Inferior parietal cortex (tissue), 1 donor: Measurements from ENCODE around the gene ZNF367.
"Not testable (repeated sequence)": the region's sequence is repeated elsewhere in the genome, so short reads cannot be mapped to it uniquely, and the experiment has no call there.

Source experiments
- DNase-seq: peaks from one replicate; pipeline ENCODE4 v3.0.0-alpha.2; 2016; ENCODE audit errors: extremely low spot score

ZNF367 gene

DNA sequence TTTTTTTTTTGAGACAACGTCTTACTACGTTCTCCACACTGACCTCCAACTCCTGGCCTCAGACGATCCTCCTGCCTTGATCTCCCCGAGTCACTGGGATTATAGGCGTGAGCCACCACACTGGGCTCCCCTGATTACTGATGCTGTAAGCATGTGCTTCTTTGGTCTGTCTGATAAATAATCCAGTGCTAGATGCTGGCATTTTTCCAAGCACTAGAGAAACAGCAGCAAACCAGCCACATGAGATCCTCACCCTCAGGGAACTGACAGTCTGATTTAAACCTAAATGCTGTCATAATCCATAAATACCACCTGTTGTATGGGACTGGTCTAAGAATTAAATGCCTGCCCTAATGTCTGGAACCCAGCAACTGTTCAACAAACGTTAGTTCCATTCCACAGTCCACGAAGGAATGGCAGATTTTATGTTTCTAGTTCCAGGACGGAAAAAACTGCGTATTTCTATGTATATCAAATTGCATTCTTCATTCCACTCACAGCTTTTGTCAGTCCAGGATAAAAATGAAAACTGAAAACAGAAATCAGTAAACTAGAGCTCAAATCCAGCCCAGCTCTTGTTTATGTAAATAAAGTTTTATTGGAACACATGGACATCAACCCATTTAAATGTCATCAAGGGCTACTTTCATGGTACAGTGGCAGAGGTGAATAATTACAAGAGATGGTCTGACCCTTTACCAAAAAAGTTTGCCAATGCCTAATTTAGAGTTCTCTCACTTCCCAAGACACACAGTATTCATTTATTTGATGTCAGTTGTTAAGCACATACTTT, 54.8 kb downstream of the ZNF367 start:
- DNase-seq = no peak

DNA sequence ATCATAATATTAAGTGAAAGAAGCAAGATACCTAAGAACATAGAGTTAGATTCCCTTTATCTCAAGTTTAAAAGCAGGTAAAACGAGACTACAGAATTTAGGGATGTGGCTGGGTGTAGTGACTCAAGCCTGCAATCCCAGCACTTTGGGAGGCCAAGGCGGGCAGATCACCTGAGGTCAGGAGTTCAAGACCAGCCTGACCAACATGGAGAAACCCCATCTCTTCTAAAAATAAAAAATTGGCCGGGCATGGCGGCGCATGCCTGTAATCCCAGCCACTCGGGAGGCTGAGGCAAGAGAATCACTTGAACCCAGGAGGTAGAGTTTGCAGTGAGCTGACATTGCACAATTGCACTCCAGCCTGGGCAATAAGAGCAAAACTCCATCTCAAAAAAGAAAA, 56.1 kb downstream of the ZNF367 start:
- DNase-seq = not testable (repeated sequence)

DNA sequence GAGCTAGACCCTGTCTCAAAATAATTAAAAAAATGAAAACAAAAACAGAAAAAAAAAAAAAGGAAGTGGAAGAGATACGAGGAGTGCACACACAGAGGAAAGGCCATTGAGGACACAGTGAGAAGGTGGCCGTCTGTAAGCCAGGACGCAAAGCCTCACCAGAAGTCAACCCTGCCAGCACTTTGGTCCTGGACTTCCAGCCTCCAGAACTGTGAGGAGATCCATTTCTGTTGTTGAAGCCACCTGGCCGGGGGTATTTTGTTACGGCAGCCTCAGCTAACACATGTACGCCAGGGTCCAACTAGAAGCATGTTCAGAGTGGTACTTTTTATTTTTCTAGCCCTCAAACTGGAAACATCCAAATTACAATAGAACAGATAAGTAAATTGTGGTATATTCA, 56.5 kb downstream of the ZNF367 start:
- no peak for DNase-seq

DNA sequence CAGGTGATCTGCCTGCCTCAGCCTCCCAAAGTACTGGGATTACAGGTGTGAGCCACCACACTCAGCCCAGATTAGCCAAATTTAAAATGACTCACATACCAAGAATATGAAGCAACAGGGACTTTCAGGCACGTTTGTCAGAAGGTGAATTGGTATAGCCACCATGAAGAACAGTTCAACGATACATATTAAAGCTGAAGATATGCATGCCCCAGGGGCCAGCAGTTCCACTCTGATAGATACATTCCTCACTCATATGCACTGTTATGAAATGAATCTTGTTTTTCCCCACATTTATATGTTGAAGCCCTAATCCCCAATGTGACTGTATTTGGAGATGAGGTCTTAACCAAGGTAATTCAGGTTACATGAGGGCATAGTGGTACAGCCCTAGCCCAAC, 57.2 kb downstream of the ZNF367 start:
- no peak for DNase-seq

DNA sequence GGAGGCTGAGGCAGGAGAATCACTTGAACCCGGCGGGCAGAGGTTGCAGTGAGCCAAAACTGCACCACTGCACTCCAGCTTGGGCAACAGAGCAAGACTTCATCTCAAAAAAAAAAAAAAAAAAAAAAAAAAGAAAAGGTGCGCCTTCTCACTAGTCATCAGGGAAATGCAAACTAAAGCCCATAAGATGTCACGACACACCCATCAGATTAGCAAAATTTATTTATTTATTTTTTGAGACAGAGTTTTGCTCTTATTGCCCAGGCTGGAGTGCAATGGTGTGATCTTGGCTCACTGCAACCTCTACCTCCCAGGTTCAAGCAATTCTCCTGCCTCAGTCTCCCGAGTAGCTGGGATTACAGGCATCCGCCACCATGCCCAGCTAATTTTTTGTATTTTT, 57.6 kb downstream of the ZNF367 start:
- not testable (repeated sequence) for DNase-seq

DNA sequence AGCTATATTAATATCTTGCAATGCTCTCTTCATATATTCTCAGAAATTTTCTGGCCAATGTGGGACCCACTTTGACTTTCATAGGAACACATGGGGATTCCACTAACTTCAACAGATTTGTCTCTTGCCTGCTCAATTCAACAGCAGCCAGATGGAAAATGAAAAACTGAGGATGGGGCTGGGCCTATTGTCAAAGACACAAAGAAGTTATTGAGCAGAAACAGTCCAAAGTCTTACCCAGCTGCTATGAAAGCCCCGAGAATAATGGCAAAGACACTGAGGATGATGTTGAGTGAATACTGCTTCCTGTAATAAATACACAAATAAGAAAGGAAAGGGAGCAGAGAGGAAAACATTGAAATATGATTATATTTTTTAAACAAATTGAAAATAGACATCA, 67.3 kb downstream of the ZNF367 start:
- peak; percentile 77 for DNase-seq

DNA sequence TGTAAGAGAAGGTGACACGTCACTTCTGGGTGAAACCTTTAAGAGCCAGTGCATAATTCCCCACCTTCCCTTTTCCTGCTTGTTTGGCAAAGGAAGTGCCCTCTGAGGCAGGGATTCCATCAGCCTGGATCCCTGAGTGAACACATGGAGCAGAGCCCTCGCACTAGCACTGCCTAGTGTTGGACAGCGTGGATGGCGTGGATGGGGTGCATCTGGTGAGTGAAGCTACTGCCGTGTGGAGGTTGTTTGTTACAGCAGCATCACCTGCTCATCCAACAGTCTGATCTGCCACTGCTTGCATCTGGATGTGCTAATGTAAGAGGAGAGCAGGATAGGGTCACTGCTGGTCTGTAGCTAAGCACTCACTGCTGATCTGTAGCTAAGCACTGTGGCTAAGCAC, 69.9 kb downstream of the ZNF367 start:
- DNase-seq = no peak

DNA sequence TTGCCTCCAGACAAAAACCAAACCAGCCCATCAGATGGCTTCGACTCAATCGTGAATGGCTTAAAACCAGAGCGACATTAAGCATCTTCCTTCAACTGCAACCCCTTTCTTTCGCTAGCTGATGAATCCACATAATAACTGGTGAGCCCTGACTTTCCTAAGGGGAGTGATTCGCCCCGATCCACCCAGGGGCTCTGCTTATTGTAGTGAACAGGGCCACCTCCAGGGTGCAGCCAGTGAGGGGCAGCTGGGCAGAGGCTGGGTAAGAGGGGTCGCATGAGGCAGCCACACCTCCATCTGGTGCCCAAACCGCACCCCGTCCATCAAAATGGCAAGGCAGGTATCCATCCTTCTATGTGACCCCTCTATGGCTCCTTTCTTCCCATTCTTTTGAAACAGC, 72.6 kb downstream of the ZNF367 start:
- no peak for DNase-seq

DNA sequence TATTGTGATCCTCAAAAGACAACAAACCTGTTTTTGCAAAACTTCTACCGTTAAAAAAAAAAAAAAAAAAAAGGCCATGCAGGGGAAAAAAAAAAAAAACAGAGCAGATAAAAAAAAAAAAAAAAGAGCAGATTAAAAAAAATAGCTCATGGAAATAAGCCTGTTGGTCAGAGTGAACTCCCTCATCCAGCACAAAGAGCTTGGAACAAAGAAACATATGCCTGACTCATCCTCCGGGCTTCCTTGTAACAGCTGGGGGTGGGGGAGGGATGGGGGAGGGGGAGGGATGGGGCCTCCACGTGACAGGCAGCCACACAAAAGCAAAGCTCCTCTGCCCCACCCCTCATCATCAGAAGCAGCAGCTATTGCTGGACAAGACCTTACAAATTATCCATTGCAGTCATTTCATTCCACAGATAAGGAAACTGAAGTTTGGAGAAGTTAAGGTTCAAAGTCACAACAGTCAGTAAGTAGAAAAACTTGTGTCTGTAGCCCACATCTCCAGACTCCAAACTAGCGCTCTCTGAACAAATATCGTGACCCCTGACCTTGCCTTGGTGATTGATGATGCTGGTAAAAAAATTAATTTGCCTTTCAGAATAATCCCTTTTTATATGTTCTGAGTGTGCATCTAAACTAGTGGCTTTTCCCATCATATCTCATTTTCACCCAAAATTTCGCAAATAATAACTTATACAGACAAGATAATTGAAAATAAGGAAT, 73.6 kb downstream of the ZNF367 start:
- peak; percentile 54 for DNase-seq

DNA sequence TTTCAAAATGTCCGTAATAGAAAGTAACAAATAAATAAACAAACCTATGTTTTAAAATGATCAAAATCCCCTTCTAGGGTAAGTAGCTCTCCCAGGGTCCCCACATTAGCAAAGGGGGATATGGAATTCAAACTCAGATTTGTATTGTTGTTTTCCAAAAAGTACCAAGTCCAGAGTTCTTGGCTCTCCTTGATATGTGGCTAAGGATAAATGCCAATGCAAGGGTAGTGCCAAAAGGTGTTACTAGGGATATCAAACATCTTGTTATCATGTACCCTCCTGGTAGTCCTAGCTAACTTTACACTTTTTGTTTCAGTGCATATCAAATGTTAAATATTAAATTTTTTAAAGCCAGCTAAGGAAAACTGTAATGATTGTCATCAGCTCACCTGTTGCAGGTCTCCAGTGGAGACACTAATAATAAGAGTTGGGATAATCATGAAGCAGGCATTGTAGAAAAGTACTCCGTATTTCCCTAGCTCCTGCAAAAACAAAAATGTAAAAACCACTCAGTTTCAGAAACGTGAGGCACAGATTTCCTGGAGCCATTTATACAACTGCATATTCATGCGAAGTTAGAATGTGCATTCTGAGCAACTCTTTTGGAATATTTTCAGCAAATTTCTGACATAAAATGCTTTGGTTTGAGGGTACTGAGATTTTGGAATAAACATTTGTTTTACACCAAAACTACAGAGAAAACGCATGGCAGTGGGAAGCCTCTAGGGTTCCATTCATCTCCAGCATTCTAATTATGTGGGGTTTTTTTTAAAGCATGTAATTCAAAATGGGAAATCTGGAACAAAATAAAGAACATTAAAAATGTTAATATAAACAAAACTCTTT, 74.4 kb downstream of the ZNF367 start:
- peak; percentile 21 for DNase-seq

DNA sequence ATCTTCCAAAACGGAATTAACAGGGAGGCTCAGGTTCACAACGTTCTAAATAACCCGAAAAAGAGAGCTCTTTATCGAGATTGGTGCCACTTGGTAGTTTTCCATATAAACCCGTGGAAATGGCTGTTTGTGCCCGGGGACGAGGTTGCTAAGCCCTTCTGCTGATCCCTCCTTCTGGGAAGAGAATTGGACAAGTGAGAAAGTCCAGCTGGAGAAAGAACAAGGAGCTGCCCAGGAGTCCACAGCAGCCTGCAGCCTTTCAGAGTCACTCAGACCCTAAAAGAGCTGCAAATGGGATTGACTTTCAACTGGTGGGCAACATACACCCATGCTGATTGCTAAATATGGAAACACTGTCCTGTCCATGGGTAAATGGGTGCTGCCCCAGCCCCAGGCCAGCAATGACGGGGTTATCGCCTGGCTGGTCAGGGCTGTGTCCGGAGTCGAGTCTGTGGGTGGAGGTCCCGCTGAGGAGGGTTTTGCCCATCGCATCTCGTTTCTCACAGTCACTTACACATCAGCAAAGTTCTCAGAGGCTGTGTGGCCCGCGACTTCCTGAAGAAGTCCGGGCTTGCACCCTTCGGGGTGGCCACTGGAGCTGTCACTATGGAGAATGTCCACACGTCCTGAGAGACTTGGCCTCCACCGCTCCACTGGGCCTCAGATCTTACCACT, 75.5 kb downstream of the ZNF367 start:
- DNase-seq = no peak

DNA sequence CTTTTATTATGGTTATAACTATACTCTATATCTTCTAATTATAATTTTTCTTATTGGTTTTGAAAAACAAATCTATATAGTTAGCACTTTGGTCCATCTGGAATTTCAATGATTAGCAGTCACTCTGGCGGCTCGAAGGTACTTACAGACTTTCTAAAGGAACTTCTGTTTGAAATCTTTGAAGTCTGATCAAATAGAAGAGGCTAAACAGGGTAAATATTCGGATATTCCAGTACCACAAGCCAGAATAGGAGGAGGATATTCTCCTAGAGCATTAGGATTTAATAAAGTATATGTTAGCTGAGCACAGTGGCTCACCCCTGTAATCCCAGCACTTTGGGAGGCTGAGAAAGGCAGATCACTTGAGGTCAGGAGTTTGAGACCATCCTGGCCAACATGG, 77.5 kb downstream of the ZNF367 start:
- no peak for DNase-seq

DNA sequence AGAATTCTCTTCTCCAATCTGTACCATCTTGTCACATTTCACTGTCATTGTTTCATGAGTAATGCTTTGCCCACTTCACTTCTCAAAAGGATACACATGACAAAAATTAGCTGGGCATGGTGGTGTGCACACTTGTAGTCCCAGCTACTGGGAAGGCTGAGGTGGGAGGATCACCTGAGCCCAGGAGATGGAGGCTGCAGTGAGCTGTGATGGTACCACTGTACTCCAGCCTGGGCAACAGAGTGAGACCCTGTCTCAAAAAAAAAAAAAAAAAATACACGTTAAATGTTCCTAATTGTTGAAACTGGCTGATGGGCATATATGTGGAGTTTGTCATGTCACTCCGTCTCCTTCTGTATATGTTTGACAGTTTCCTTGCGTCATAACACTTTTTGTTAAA, 79.9 kb downstream of the ZNF367 start:
- no peak for DNase-seq
